BJ (cell line): ENCODE data around the gene GRID2IP. TPM values are rescaled to one million over a fixed set of nuclear protein-coding genes. Genes with fewer than 3 reads are reported as not detected.

Experiments
- CTCF ChIA-PET: fragments of 350-600 bp; formaldehyde crosslinking; extraction: SDS; loops from one replicate; lab custom pipeline; 2021; ENCODE audit warnings: antibody characterized with exemption, inconsistent platforms; lab: Yijun Ruan, JAX
- POLR2A ChIA-PET: fragments of 300-600 bp; sonication (Branson Sonifier 250); formaldehyde crosslinking; extraction: SDS; loops from one replicate; lab custom pipeline; 2021; ENCODE audit warnings: antibody characterized with exemption; lab: Charles Lee
- DNase-seq: peaks from one replicate; pipeline ENCODE4 v3.0.0-alpha.2; 2011; ENCODE audit warnings: low read depth
- H3K27me3 ChIP-seq: 2 replicates; pipeline ENCODE4 v1.6.0; 2011; ENCODE audit warnings: low read length; ENCODE audit not compliant: control insufficient read depth, insufficient read depth
- H3K36me3 ChIP-seq: 2 replicates; pipeline ENCODE4 v1.5.1; 2011; ENCODE audit warnings: low read length; ENCODE audit not compliant: control insufficient read depth, insufficient read depth
- H3K4me3 ChIP-seq: 2 replicates; pipeline ENCODE4 v1.5.1; 2011; ENCODE audit warnings: low read depth, mild to moderate bottlenecking, control low read depth, low read length
- CTCF ChIP-seq: IDR thresholded peaks from 2 replicates; pipeline ENCODE4 v1.5.1; 2011; ENCODE audit warnings: low read depth, mild to moderate bottlenecking, control low read depth, inconsistent platforms, low read length, moderate library complexity; ENCODE audit not compliant: insufficient read depth
- polyA plus RNA-seq: library from polyadenylated mRNA; depleted of rRNA; stranded (reverse); fragments of >200 nt; gene quantifications from 2 replicates; pipeline ENCODE4 v1.2.3, GENCODE V29; 2011

The GRID2IP gene
- polyA plus RNA-seq, 1 experiment: not detected

GRCh38 chr7:6546498-6547251, 4.6 kb downstream of the GRID2IP start:
- no peaks in the 10 kb centered on the region for H3K36me3 ChIP-seq
- no peak for TF ChIP-seq CTCF
- 0 out of 2 replicates have a peak, but pooled peaks cover 1% of the 10 kb centered on the region for H3K27me3 ChIP-seq
- POLR2A ChIA-PET: no interaction called here
- DNase-seq: no peak
- no peak overlapping the region for H3K4me3 ChIP-seq
- CTCF ChIA-PET: no interaction called here

DNA sequence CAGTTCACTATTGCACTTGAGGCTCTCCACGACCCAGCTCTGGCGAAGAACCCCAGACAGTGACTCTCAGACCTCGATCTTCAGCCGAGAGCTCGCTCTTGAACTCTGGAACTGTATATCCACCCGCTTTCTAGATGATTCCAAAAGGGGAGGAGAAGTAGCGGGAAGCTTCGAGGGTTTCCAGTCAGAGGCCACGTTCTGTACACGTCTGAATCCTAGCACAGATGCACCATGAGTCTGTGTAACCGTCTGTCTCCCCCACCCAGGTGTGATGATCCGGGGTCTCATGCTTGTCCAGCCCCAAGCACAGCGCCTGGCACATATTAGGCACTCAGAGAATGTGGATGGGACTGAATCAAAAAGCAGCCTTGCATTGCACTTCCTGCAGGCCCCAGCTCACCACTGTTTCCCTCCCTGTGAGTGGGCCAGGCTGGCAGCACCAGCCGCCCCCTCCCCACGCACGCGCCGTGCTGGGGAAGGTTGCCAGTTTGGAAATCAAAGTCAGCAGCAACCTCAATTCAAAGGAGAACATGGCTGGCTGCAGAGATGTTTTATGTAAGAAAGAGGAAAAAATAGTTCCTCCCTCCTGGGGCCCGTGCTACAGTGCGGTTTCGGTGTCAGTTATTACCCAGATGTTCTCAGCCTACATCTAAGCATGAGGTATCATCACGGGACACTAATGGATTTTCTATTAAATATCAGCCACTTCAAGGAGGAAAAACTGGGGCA, 5.7 kb downstream of the GRID2IP start:
- no peak overlapping the region for H3K4me3 ChIP-seq
- TF ChIP-seq CTCF: no peak
- ChIA-PET CTCF (no interaction called here), POLR2A (no interaction called here)
- DNase-seq: no peak
- H3K27me3 ChIP-seq: 0 out of 2 replicates have a peak, but pooled peaks cover 1% of the 10 kb centered on the region
- H3K36me3 ChIP-seq: no peaks in the 10 kb centered on the region

DNA sequence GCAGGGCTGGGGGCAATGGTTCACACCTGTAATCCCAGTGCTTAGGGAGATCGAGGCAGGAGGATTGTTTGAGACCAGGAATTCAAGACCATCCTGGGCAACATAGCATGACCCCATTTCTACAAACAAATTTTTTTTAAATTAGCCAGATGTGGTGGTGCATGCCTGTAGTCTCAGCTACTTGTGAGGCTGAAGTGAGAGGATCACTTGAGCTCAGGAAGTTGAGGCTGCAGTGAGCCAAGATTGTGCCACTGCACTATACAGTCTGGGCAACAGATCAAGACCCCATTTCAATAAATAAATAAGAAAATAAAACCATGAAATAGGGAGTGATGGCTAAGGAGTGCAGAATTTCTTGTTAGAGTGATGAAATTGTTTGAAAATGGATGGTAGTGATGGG, 8.9 kb downstream of the GRID2IP start:
- POLR2A ChIA-PET: no interaction called here
- no peak for TF ChIP-seq CTCF
- CTCF ChIA-PET: no interaction called here
- Histone ChIP-seq H3K4me3 (no peak overlapping the region), H3K27me3 (peaks cover 1% of the 10 kb centered on the region; the same call in 1 of the 2 replicates), H3K36me3 (no peaks in the 10 kb centered on the region)
- no peak for DNase-seq

GRCh38 chr7:6536262-6537260, 14.7 kb downstream of the GRID2IP start:
- H3K4me3 ChIP-seq: no peak overlapping the region
- no peak for TF ChIP-seq CTCF
- POLR2A ChIA-PET: no interaction called here
- CTCF ChIA-PET: interaction anchor here (1.7 kb wide), 1 partner anchor 53 kb away, joined by 3 read pairs; the partner anchor contains the start of gene INTS15
- no peak for DNase-seq
- no peaks in the 10 kb centered on the region for H3K36me3 ChIP-seq
- H3K27me3 ChIP-seq: peaks cover 26% of the 10 kb centered on the region
